Measurements from ENCODE around the gene AK8.

Gene AK8

DNA sequence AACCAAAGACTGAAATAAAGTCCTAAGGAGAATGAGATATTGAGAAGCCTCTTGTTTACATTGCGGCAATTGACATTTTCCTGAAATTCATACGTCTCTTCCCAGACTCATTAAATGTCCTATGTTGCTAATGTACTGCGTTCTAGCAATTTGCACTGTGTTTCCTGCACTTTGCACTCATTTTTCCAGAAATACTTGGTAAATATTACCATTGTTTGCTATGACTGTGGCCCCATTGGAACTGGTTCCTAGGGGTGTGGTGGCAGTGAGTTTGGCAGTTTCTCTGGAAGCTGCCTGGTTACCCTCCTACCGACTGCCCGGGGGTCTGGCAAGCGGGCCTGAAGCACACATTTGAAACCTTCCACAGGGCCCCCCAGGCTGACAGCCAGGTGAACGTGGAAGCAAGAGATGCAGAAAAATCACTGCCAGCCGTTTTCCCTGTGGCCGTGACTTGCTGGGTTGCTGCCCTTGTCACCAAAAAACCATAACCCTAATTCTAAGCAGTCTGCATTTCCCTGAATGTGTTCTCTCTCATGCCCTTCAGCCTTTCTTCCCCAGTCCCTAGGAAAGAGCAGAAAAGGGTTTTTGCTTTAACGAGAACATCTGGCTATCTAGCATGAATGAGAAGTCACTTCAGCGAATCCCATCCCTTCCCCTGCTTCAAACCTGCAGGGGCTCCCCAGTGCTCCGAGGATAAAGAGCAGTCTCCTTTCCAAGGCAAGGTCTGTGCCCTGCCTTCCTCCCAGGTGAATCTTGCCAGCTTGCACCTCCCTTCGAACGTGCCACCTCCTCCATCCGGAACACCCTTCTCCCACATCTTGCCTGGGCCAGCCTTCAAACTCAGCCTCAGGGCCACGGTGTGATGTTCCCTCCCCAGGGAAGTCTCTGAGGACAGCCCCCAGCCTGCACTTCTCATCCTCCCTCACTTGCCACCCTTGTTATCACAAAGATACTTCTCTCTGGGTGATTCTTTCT is 84.2 kb downstream of the AK8 start:
- no peaks in the 10 kb centered on the region for H3K9me3 ChIP-seq (ENCODE audit: low read length)
- H3K27ac ChIP-seq (ENCODE audit: low read depth, low read length, poor library complexity, severe bottlenecking), result no peak overlapping the region
- no peak overlapping the region for H2AFZ ChIP-seq (ENCODE audit: low read length)
- H3F3A ChIP-seq (ENCODE audit: insufficient read depth, low read length), result no peaks in the 10 kb centered on the region
- no peak overlapping the region for H3K4me2 ChIP-seq (ENCODE audit: low read length)
- no peak for TF ChIP-seq EZH2 (IDR thresholded peaks at IDR 0.05; ENCODE audit: borderline replicate concordance, low read length)
- no peak for TF ChIP-seq CTCF (IDR thresholded peaks at IDR 0.05; ENCODE audit: low read length)
- H4K20me1 ChIP-seq (ENCODE audit: insufficient read depth, low read length), result no peaks in the 10 kb centered on the region
- no peak overlapping the region for H3K9ac ChIP-seq (ENCODE audit: low read length)
- no peaks in the 10 kb centered on the region; the same call in 1 of the 2 replicates for H3K36me3 ChIP-seq (ENCODE audit: insufficient read depth, low read length)
- H3K9me2 ChIP-seq (ENCODE audit: low read depth, low read length), result no peaks in the 10 kb centered on the region
- H3K4me3 ChIP-seq (ENCODE audit: low read depth, low read length, poor library complexity, severe bottlenecking), result no peak overlapping the region
- H3K4me1 ChIP-seq (ENCODE audit: insufficient read depth, low read length, severe bottlenecking), result no peaks in the 10 kb centered on the region
- H3K27me3 ChIP-seq (ENCODE audit: insufficient read depth, low read length), result no peaks in the 10 kb centered on the region; the same call in 1 of the 2 replicates
- no peaks in the 10 kb centered on the region for H3K79me2 ChIP-seq (ENCODE audit: insufficient read depth, low read length)

DNA sequence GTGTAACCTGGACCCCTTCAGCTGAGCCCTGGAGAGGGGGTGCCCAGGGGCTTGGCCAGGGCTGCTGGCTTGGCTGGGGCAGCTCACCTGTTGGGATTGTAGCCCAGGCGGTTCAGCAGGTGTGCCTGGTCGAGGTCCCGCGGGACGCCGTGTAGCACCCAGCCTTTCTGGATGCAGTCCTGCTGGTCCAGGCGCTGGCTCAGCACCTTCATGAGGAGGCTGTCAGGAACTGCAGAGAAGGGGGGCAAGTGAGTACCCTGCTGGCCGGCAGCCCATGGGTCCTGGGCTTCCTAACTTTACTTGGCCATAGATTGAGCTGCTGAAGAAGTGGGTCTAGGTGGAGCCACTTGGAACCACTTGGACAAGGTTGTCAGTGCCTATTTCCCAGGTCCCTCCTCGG is 85.5 kb downstream of the AK8 start:
- Histone ChIP-seq H4K20me1 (ENCODE audit: insufficient read depth, low read length) (no peaks in the 10 kb centered on the region), H3K27ac (ENCODE audit: low read depth, low read length, poor library complexity, severe bottlenecking) (no peak overlapping the region), H3K4me1 (ENCODE audit: insufficient read depth, low read length, severe bottlenecking) (no peaks in the 10 kb centered on the region), H3K36me3 (ENCODE audit: insufficient read depth, low read length) (no peaks in the 10 kb centered on the region; the same call in 1 of the 2 replicates), H3K4me2 (ENCODE audit: low read length) (no peak overlapping the region), H3K9ac (ENCODE audit: low read length) (no peak overlapping the region), H3K4me3 (ENCODE audit: low read depth, low read length, poor library complexity, severe bottlenecking) (no peak overlapping the region), H3F3A (ENCODE audit: insufficient read depth, low read length) (no peaks in the 10 kb centered on the region), H3K9me3 (ENCODE audit: low read length) (0 out of 2 replicates have a peak, but pooled peaks cover 5% of the 10 kb centered on the region), H3K79me2 (ENCODE audit: insufficient read depth, low read length) (no peaks in the 10 kb centered on the region), H3K27me3 (ENCODE audit: insufficient read depth, low read length) (no peaks in the 10 kb centered on the region; the same call in 1 of the 2 replicates), H3K9me2 (ENCODE audit: low read depth, low read length) (no peaks in the 10 kb centered on the region), H2AFZ (ENCODE audit: low read length) (no peak overlapping the region)
- no peak for TF ChIP-seq EZH2 (IDR thresholded peaks at IDR 0.05; ENCODE audit: borderline replicate concordance, low read length)
- no peak for TF ChIP-seq CTCF (IDR thresholded peaks at IDR 0.05; ENCODE audit: low read length)

GRCh38 chr9:132791699-132792240 is 86.3 kb downstream of the AK8 start:
- Histone ChIP-seq H4K20me1 (ENCODE audit: insufficient read depth, low read length) (no peaks in the 10 kb centered on the region), H3K79me2 (ENCODE audit: insufficient read depth, low read length) (no peaks in the 10 kb centered on the region), H3K4me3 (ENCODE audit: low read depth, low read length, poor library complexity, severe bottlenecking) (no peak overlapping the region), H3K27me3 (ENCODE audit: insufficient read depth, low read length) (no peaks in the 10 kb centered on the region; the same call in 1 of the 2 replicates), H3K36me3 (ENCODE audit: insufficient read depth, low read length) (no peaks in the 10 kb centered on the region; the same call in 1 of the 2 replicates), H3K9me3 (ENCODE audit: low read length) (0 out of 2 replicates have a peak, but pooled peaks cover 5% of the 10 kb centered on the region), H3K4me2 (ENCODE audit: low read length) (no peak overlapping the region), H3K4me1 (ENCODE audit: insufficient read depth, low read length, severe bottlenecking) (no peaks in the 10 kb centered on the region), H3K9me2 (ENCODE audit: low read depth, low read length) (no peaks in the 10 kb centered on the region), H3F3A (ENCODE audit: insufficient read depth, low read length) (no peaks in the 10 kb centered on the region), H3K9ac (ENCODE audit: low read length) (no peak overlapping the region), H2AFZ (ENCODE audit: low read length) (no peak overlapping the region), H3K27ac (ENCODE audit: low read depth, low read length, poor library complexity, severe bottlenecking) (no peak overlapping the region)
- TF ChIP-seq CTCF (IDR thresholded peaks at IDR 0.05; ENCODE audit: low read length) (no peak), EZH2 (IDR thresholded peaks at IDR 0.05; ENCODE audit: borderline replicate concordance, low read length) (no peak)

All from OCI-LY1 (cell line).